ENCODE data around the gene CDH13.

CDH13 gene

DNA sequence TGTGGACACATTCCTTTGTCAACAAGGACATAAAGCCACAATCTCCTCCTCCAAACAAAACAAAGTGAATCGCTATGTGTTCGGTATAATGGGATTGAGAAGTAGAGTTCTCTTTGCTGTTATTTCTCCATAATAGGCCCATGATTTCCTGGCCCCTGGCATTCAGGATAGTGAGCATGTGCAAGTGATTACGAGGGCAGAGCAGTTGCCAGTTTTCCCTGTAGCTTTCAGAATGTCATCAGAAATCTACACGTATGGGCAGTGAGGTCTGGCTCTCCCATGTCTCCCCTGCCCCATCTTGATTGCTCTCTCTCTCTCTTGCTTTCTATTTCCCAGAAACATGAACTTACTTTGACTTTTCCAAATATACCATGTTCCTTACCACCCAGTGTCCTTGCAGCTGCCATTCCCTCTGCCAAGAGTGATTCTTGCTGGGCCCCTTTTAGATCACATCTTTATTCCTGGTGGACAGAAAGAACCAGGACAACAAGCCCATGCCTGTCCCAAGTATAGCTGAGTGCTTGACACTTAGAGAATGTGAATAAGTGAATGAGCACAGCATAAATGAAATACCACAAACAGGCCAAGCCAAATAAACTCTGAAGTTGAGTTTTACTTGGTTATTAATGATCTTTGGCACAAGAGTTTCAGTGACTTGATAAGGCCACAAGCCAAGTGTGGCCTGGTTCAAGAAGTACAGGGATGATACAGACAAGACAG, 273.1 kb downstream of the CDH13 start:
- Histone ChIP-seq H3K9ac (ENCODE audit: low read depth, low read length) (no peak overlapping the region), H3K27me3 (ENCODE audit: insufficient read depth, low read length, poor library complexity) (peaks cover 2% of the 10 kb centered on the region), H3K9me3 (ENCODE audit: insufficient read depth, low read length, severe bottlenecking) (no peaks in the 10 kb centered on the region), H3K79me2 (ENCODE audit: insufficient read depth, low read length) (no peaks in the 10 kb centered on the region), H3K4me1 (ENCODE audit: insufficient read depth, low read length) (no peaks in the 10 kb centered on the region), H4K20me1 (ENCODE audit: insufficient read depth, low read length) (no peaks in the 10 kb centered on the region), H3K27ac (ENCODE audit: low read length) (no peak overlapping the region), H2AFZ (ENCODE audit: low read depth, low read length) (no peak overlapping the region), H3K36me3 (ENCODE audit: insufficient read depth, low read length) (no peaks in the 10 kb centered on the region), H3K4me3 (ENCODE audit: low read depth in 1 of 2, low read length in 2 of 2) (no peak overlapping the region), H3K4me2 (ENCODE audit: insufficient read depth, low read length) (no peak overlapping the region)
- no peak for ATAC-seq (ENCODE audit: insufficient read depth, low read depth)
- TF ChIP-seq, protein P1, sequence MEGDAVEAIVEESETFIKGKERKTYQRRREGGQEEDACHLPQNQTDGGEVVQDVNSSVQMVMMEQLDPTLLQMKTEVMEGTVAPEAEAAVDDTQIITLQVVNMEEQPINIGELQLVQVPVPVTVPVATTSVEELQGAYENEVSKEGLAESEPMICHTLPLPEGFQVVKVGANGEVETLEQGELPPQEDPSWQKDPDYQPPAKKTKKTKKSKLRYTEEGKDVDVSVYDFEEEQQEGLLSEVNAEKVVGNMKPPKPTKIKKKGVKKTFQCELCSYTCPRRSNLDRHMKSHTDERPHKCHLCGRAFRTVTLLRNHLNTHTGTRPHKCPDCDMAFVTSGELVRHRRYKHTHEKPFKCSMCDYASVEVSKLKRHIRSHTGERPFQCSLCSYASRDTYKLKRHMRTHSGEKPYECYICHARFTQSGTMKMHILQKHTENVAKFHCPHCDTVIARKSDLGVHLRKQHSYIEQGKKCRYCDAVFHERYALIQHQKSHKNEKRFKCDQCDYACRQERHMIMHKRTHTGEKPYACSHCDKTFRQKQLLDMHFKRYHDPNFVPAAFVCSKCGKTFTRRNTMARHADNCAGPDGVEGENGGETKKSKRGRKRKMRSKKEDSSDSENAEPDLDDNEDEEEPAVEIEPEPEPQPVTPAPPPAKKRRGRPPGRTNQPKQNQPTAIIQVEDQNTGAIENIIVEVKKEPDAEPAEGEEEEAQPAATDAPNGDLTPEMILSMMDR (IDR thresholded peaks at IDR 0.05; ENCODE audit: borderline replicate concordance, extremely low read depth, low read length, poor library complexity, severe bottlenecking), result no peak
- TF ChIP-seq EZH2 (IDR thresholded peaks at IDR 0.05; ENCODE audit: borderline replicate concordance, low read depth, low read length, severe bottlenecking), result no peak
- no peak for DNase-seq

DNA sequence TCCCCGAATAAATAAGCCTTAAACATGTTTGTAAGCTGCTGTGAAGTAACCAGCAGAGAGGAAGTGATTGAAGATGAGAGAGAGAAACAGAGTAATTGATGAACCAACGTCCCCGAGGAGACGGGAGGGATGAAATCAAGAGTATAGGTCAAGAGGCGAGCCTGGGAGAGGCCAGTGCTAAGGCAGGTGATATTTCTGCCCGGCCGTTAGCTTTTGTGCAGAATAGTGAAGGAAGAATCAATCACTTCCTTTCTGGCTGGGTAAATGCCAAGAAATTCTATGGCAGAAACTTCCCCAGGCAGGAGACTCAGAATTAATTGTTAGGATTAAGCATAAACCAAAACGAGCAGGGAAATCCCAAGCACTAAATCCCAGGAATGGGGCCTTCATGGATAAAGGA, 273.8 kb downstream of the CDH13 start:
- Histone ChIP-seq H3K9ac (ENCODE audit: low read depth, low read length) (no peak overlapping the region), H3K27me3 (ENCODE audit: insufficient read depth, low read length, poor library complexity) (peaks cover 2% of the 10 kb centered on the region), H3K36me3 (ENCODE audit: insufficient read depth, low read length) (no peaks in the 10 kb centered on the region), H3K4me1 (ENCODE audit: insufficient read depth, low read length) (no peaks in the 10 kb centered on the region), H4K20me1 (ENCODE audit: insufficient read depth, low read length) (no peaks in the 10 kb centered on the region), H3K9me3 (ENCODE audit: insufficient read depth, low read length, severe bottlenecking) (no peaks in the 10 kb centered on the region), H3K27ac (ENCODE audit: low read length) (no peak overlapping the region), H3K4me2 (ENCODE audit: insufficient read depth, low read length) (no peak overlapping the region), H3K4me3 (ENCODE audit: low read depth in 1 of 2, low read length in 2 of 2) (no peak overlapping the region), H2AFZ (ENCODE audit: low read depth, low read length) (no peak overlapping the region), H3K79me2 (ENCODE audit: insufficient read depth, low read length) (no peaks in the 10 kb centered on the region)
- ATAC-seq (ENCODE audit: insufficient read depth, low read depth) (no peak), DNase-seq (no peak)
- TF ChIP-seq, protein P1 (IDR thresholded peaks at IDR 0.05; ENCODE audit: borderline replicate concordance, extremely low read depth, low read length, poor library complexity, severe bottlenecking), result no peak
- no peak for TF ChIP-seq EZH2 (IDR thresholded peaks at IDR 0.05; ENCODE audit: borderline replicate concordance, low read depth, low read length, severe bottlenecking)

DNA sequence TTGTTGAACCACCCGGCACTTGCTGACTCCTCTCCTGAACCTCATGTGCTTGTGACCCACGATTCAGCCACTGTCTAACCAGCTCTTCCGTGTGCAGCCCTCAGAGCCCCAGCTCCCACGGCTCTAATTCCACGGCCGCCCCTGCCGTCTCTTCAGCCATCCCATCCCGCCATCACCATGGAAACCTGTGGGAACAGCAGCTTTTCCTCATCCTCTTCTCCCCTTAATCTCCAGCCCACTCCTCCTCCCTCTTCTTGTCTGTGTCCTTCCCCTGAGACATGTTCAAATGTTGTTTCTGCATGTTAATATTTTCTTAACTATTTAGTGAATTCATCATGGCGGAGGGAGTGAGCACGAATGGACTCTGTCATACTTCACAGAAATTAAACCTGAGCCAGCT, 285.2 kb downstream of the CDH13 start:
- no peak overlapping the region for H2AFZ ChIP-seq (ENCODE audit: low read depth, low read length)
- H4K20me1 ChIP-seq (ENCODE audit: insufficient read depth, low read length), result no peaks in the 10 kb centered on the region
- DNase-seq, result no peak
- H3K4me2 ChIP-seq (ENCODE audit: insufficient read depth, low read length), result no peak overlapping the region
- H3K27me3 ChIP-seq (ENCODE audit: insufficient read depth, low read length, poor library complexity), result peaks cover 15% of the 10 kb centered on the region
- no peaks in the 10 kb centered on the region for H3K9me3 ChIP-seq (ENCODE audit: insufficient read depth, low read length, severe bottlenecking)
- no peak overlapping the region for H3K4me3 ChIP-seq (ENCODE audit: low read depth in 1 of 2, low read length in 2 of 2)
- no peaks in the 10 kb centered on the region for H3K4me1 ChIP-seq (ENCODE audit: insufficient read depth, low read length)
- no peak for TF ChIP-seq EZH2 (IDR thresholded peaks at IDR 0.05; ENCODE audit: borderline replicate concordance, low read depth, low read length, severe bottlenecking)
- TF ChIP-seq, protein P1 (IDR thresholded peaks at IDR 0.05; ENCODE audit: borderline replicate concordance, extremely low read depth, low read length, poor library complexity, severe bottlenecking), result no peak
- no peak for ATAC-seq (ENCODE audit: insufficient read depth, low read depth)
- no peak overlapping the region for H3K27ac ChIP-seq (ENCODE audit: low read length)
- H3K36me3 ChIP-seq (ENCODE audit: insufficient read depth, low read length), result no peaks in the 10 kb centered on the region
- H3K9ac ChIP-seq (ENCODE audit: low read depth, low read length), result no peak overlapping the region
- H3K79me2 ChIP-seq (ENCODE audit: insufficient read depth, low read length), result no peaks in the 10 kb centered on the region
